ENCODE measurements around the gene NAPEPLD. TPM values are rescaled to one million over a fixed set of nuclear protein-coding genes. Genes with fewer than 3 reads are reported as not detected.
"Not testable (repeated sequence)": the region's sequence is repeated elsewhere in the genome, so short reads cannot be mapped to it uniquely, and the experiment has no call there.

The NAPEPLD gene
- total and polyA plus RNA-seq, 2 of the 8 experiments (the other 6 are each of a cell fraction or from before 2014, with no cell fraction given): 4.2 to 9.9 TPM

DNA sequence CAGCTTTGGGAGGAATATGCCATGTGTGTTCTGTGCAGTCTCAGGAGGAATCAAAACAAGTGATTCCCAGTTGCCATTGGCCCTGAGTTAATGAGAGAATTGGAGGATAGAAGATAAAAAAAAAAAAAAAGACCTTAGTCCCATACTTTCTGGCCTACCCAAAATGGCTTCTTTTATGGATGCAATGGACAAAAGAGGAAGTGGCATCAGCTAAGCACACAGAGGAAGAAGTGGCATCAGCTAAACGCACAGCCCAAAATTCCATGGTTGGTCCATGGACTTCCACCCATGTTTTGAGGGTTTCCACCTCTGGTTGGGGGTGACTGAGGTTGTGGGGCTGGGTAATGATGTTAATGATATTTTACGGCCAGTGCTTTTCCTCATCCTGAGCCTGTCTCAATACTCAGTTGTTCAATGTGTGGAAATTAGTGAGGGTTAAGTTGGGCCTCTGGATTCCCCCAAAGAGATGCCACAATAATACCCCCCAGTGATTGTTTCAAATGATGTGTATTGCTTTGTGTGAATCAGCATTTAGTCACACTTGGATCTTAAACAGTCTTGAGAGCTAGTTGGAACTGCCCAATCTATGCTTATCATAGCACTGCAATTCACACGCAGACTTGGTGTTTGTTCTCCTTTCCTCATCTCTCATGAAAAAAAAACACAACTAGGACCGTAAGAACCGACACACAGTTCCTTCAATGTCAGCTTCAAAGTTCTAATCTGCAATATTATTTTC, 14.4 kb upstream of the NAPEPLD start:
- H3K14ac ChIP-seq (ENCODE audit: insufficient read length); H3K27me3 ChIP-seq (replicated peaks in 1 of 4; ENCODE audit: control insufficient read depth in 3 of 4, extremely low read depth in 1 of 4, insufficient read depth in 3 of 4, low read length in 3 of 4); H3K9me3 ChIP-seq (ENCODE audit: insufficient read depth in 2 of 2, low read depth in 1 of 2, low read length in 1 of 2); H3K23ac ChIP-seq (ENCODE audit: insufficient read length); H3K79me2 ChIP-seq (ENCODE audit: control insufficient read depth in 1 of 2, insufficient read depth in 2 of 2, low read length in 2 of 2); H2BK15ac ChIP-seq (ENCODE audit: low read length); H3K4ac ChIP-seq (replicated peaks; ENCODE audit: insufficient read length, low read depth, low read length); H4K91ac ChIP-seq (replicated peaks; ENCODE audit: insufficient read length, low read length); H2BK120ac ChIP-seq (replicated peaks; ENCODE audit: low read depth, low read length); H3K56ac ChIP-seq (replicated peaks; ENCODE audit: insufficient read length, low read depth, low read length); H3K9ac ChIP-seq (replicated peaks in 1 of 4; ENCODE audit: extremely low read depth in 1 of 4, low read depth in 3 of 4, low read length in 3 of 4); H3K79me1 ChIP-seq (ENCODE audit: low read depth, low read length); H3K4me3 ChIP-seq (ENCODE audit: extremely low read depth in 1 of 4, insufficient read depth in 2 of 4, low read depth in 3 of 4, low read length in 4 of 4); H2BK20ac ChIP-seq (ENCODE audit: low read length); H3K18ac ChIP-seq (ENCODE audit: extremely low read depth, low read length); H3K4me2 ChIP-seq (ENCODE audit: insufficient read depth in 1 of 2, low read depth in 2 of 2, low read length in 2 of 2); H3K27ac ChIP-seq (ENCODE audit: low read depth, low read length); H4K20me1 ChIP-seq (replicated peaks in 1 of 2; ENCODE audit: control insufficient read depth in 1 of 2, insufficient read depth in 2 of 2, low read length in 2 of 2); DNase-seq (ENCODE audit: low read depth in 1 of 2, low spot score in 2 of 2); H3K36me3 ChIP-seq (ENCODE audit: control insufficient read depth in 2 of 4, insufficient read depth in 4 of 4, low read length in 3 of 4); H2AK5ac ChIP-seq (ENCODE audit: low read depth, low read length); H3K4me1 ChIP-seq (replicated peaks in 1 of 4; ENCODE audit: control insufficient read depth in 3 of 4, insufficient read depth in 4 of 4, low read length in 3 of 4); H4K8ac ChIP-seq (ENCODE audit: extremely low read depth, insufficient read depth, low read length); H2AFZ ChIP-seq (ENCODE audit: low read length); FAIRE-seq; H3K23me2 ChIP-seq (ENCODE audit: low read depth, low read length); H2BK12ac ChIP-seq (ENCODE audit: low read depth, low read length); H2BK5ac ChIP-seq (ENCODE audit: low read depth, low read length); H4K5ac ChIP-seq (ENCODE audit: insufficient read length, low read depth, low read length): not testable (repeated sequence)
- CTCF ChIA-PET (ENCODE audit: partially characterized antibody): interaction anchor here (0.6 kb wide), 1 partner anchor 21 kb away, joined by 3 read pairs; no protein-coding TSS in a partner anchor
- POLR2A ChIA-PET (ENCODE audit: partially characterized antibody): interaction anchor here (0.6 kb wide), 1 partner anchor 14 kb away, joined by 3 read pairs; no protein-coding TSS in a partner anchor
- 90% methylated on average over 5 of the region's 5 CpGs; no CpG with 5 or more reads in 1 of the 2 experiments for WGBS, 2 experiments (ENCODE audit: extremely low coverage in 1 of 2, insufficient coverage in 1 of 2, insufficient read length in 1 of 2, insufficient replicate concordance in 2 of 2, low coverage in 1 of 2, low lambda C conversion rate in 2 of 2, missing lambda C conversion rate in 1 of 2)

Data from H1 (cell line).